ENCODE measurements around the gene ADK.
"Not testable (repeated sequence)": the region's sequence is repeated elsewhere in the genome, so short reads cannot be mapped to it uniquely, and the experiment has no call there.

ADK gene

DNA sequence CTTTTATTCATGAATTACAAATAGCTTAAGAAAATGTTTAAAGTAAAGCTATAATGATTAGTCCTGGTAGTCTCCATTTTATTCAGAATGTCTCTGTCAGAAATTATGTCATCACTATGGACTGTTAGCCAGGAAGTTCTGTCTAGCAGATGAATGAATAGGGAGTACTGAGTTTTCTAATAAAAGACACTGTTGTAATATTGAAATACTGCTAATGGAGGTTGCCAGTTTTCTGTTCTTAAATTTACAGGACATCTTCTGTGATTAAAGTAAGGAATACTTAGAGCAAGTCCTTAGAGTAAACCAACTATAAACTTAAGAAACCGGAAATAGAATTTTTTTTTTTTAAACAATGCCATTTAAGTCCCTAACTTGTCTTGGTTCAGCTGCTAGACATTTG lies 309.8 kb downstream of the ADK start:
- H3K27ac ChIP-seq, result no peak overlapping the region
- TF ChIP-seq ZFX (IDR thresholded peaks at IDR 0.05), result no peak
- TF ChIP-seq, protein P1, sequence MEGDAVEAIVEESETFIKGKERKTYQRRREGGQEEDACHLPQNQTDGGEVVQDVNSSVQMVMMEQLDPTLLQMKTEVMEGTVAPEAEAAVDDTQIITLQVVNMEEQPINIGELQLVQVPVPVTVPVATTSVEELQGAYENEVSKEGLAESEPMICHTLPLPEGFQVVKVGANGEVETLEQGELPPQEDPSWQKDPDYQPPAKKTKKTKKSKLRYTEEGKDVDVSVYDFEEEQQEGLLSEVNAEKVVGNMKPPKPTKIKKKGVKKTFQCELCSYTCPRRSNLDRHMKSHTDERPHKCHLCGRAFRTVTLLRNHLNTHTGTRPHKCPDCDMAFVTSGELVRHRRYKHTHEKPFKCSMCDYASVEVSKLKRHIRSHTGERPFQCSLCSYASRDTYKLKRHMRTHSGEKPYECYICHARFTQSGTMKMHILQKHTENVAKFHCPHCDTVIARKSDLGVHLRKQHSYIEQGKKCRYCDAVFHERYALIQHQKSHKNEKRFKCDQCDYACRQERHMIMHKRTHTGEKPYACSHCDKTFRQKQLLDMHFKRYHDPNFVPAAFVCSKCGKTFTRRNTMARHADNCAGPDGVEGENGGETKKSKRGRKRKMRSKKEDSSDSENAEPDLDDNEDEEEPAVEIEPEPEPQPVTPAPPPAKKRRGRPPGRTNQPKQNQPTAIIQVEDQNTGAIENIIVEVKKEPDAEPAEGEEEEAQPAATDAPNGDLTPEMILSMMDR (conservative IDR thresholded peaks at IDR 0.05), result no peak

- no peak overlapping the region for H3K27ac ChIP-seq
- TF ChIP-seq, protein P1 (conservative IDR thresholded peaks at IDR 0.05), result no peak
- TF ChIP-seq ZFX (IDR thresholded peaks at IDR 0.05), result no peak
Observed at GRCh38 chr10:74474022-74474713, 323.1 kb downstream of the ADK start.

DNA sequence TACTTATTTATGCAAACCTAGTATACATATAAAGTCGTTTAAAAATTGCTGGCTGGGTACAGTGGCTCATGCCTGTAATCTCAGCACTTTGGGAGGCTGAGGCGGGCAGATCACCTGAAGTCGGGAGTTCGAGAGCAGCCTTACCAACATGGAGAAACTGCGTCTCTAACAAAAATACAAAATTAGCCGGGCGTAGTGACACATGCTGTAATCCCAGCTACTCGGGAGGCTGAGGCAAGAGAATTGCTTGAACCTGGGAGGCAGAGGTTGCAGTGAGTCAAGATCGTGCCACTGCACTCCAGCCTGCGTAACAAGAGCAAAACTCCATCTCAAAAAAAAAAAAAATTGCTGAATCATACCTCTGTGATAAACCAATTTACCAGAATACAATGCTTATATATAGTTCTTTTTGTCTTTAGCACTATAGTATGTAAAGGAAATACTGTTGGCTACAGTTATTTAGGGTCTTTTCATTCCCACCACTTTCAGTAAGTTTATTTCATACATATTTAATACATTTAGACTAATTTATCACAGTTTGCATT lies 325.2 kb downstream of the ADK start:
- H3K27ac ChIP-seq, result not testable (repeated sequence)

DNA sequence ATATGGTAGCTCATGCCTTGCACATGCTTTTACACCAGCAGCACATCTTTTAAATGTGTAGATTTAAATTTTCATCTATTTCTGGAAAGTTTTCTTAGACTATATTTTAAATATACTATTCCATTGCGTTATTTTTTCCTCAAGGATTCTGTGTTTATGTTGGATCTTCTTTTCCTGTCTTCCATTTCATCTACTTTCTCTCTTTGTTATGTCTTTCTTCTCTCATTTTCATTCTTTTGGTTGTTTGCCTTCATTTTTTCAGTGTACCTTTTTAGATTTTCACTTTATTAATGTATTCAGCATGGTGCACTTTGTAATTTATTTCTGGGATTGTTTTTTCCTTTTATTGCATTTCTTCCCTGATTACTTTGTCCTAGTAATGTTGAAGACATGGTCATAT lies 329.8 kb downstream of the ADK start:
- no peak for TF ChIP-seq ZFX (IDR thresholded peaks at IDR 0.05)
- TF ChIP-seq, protein P1 (conservative IDR thresholded peaks at IDR 0.05), result no peak
- H3K27ac ChIP-seq, result no peak overlapping the region

GRCh38 chr10:74483356-74483755 lies 332.3 kb downstream of the ADK start:
- no peak for TF ChIP-seq ZFX (IDR thresholded peaks at IDR 0.05)
- TF ChIP-seq, protein P1 (conservative IDR thresholded peaks at IDR 0.05), result no peak
- H3K27ac ChIP-seq, result no peak overlapping the region

DNA sequence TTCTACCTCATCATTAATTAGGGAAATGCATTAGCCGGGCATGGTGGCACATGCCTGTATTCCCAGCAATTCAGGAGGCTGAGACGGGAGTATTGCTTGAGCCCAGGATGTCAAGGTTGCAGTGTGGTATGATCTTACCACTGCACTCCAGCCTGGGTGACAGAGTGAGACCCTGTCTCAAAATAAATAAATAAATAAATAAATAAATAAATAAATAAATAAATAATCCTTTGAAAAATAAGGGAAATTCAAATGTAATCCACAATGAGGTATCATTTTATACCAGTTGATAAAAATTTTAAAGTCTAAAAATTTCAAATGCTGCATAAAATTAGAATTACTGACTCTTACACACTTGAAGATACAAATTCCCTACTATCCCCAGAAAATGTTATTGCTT lies 334.3 kb downstream of the ADK start:
- no peak overlapping the region for H3K27ac ChIP-seq
- TF ChIP-seq, protein P1 (conservative IDR thresholded peaks at IDR 0.05), result no peak
- TF ChIP-seq ZFX (IDR thresholded peaks at IDR 0.05), result no peak

DNA sequence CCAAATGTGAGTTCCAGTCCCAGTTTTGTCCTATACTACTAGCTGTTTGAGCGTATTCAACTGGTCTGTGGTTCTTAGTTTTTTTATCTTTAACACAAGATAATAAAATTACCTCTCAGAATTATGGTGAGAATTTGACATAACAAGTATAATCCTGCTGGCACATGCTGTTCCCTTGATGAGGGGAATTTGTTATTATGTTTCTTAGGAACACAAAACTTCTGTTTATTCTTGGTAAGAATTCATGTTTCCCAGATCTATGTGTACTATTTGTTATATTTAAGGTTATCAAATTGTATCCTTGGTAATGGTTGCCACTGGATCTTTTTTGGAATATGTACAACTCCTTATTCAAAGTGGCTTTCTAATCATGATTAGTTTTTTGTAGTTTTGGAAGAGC lies 335.6 kb downstream of the ADK start:
- no peak overlapping the region for H3K27ac ChIP-seq
- TF ChIP-seq, protein P1 (conservative IDR thresholded peaks at IDR 0.05), result no peak
- TF ChIP-seq ZFX (IDR thresholded peaks at IDR 0.05), result no peak

DNA sequence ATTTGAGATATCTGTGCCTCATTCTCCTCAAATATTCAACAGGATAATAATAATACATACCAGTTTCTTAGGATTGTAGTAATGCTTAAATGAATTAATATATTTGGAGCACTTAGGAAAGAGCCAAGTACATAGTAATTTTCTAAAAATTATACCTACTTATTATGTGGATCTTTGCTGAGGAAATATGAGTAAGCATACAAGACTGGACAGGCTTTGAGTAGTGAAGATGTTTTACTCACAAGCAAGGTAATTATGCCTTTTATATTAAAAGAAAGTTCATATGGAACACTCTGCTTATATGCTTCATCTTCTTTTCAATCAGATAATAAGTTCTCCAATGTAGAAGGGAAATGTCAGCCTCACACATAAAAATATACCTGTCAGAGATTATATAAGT lies 337.9 kb downstream of the ADK start:
- no peak overlapping the region for H3K27ac ChIP-seq
- TF ChIP-seq ZFX (IDR thresholded peaks at IDR 0.05), result no peak
- TF ChIP-seq, protein P1 (conservative IDR thresholded peaks at IDR 0.05), result no peak
